ENCODE measurements around the gene OR11A1.

- TF ChIP-seq CTCF (IDR thresholded peaks at IDR 0.05) (no peak), POLR2A (IDR thresholded peaks at IDR 0.05) (no peak)
Measured at GRCh38 chr6:29395331-29395730, 61.5 kb downstream of the OR11A1 start, which contains the start of gene OR12D2.
